ENCODE results near the gene SPSB1.

Gene SPSB1

DNA sequence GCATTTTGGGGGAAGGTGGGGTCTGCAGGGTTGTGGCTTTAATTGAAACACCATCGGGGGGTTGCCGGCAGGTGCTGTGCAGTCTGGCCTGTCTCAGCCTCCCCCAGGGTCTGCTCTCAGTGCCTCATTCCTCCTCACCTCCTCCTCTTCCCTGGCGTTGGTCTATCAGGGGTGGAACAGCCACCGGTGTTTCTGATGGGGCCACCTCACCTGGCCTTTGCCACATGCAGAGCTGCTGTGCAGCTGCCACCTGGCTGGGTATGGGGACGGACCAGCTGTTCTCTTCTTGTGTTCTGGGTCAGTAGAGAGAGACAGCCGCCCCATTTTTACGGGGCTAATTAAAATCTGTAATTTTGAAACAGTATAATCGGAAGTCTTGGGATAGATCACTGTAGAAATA, 53.9 kb downstream of the SPSB1 start:
- no peak for DNase-seq

DNA sequence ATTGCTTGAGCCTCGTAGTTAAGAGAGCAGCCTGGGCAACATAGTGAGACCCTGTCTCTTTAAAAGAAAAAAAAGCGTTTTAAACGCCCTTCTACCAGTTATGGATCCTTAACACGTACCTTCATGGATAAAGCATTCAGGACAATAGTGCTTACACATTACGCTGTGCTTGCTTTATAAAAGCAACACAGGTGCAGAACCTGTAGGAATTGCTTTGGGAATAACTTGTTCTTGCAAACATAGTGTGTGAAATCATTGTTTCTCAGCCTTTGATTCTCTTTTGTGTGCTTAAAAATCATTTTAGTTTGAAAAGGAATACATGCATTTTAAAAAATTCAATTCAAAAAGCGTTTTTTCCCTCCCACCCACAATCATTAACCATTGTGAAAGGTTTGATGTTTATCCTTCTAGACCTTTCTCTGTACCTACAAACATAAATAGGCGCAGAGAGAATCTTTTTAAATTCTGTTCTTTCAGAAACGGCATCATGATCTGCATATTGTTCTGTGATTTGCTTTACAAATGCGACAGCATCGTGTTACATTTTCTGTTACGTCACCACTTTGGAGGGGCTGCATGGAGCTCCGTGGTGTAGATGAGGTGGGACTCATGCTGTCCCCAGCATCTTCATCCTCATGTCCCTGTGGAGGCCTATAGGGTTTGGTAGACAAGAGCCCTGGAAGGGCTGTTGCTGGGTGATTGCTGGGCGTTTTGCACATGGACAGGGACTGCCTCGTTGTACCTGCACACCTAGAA, 54.6 kb downstream of the SPSB1 start:
- DNase-seq = no peak

DNA sequence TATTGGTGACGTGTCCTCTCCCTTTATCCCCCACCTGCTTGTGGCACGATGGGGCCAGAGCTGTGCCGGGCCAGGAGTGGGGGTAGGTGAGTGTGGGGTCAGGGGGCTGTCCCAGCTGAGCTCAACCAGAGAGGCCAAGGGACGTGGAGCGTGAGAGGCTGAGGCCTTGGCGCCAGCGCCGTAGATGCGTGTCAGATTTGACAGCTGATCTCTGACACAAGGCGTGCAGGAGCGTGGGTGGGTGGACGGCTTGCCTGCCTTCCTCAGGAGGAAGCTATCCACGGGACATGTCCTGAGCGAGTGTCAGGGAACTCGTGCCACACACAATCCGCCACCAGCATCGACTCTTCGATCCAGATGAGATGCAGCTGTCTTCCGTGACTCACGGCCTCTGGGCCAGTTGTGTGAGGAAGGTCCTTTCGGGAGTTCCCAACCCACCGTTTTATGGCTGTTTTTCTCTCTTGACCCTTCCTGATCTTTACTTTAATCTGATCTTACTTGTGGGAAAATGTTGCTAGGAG, 56.7 kb downstream of the SPSB1 start:
- DNase-seq = no peak

GRCh38 chr1:9350013-9350908, 57.6 kb downstream of the SPSB1 start:
- DNase-seq = no peak

DNA sequence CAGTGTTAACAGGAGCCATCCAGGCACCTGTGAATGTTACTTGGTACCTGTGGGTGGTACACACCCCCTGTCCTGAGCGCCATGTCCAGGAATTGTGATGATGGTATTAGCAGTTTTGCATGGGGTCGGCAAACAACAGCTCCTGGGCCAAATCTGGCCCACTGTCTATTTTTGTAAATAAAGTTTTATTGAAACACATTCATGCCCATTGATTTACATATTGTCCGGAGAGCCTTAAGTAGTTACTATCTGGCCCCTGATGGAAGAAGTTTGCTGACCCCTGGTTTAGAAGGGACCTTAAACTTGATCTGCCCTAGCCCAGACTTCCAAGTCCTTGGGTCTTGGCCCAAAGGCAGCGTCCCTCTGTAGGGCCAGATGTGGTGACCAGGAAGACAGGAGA, 58.3 kb downstream of the SPSB1 start:
- DNase-seq = no peak

GRCh38 chr1:9351654-9352271, 59.1 kb downstream of the SPSB1 start:
- DNase-seq = no peak

DNA sequence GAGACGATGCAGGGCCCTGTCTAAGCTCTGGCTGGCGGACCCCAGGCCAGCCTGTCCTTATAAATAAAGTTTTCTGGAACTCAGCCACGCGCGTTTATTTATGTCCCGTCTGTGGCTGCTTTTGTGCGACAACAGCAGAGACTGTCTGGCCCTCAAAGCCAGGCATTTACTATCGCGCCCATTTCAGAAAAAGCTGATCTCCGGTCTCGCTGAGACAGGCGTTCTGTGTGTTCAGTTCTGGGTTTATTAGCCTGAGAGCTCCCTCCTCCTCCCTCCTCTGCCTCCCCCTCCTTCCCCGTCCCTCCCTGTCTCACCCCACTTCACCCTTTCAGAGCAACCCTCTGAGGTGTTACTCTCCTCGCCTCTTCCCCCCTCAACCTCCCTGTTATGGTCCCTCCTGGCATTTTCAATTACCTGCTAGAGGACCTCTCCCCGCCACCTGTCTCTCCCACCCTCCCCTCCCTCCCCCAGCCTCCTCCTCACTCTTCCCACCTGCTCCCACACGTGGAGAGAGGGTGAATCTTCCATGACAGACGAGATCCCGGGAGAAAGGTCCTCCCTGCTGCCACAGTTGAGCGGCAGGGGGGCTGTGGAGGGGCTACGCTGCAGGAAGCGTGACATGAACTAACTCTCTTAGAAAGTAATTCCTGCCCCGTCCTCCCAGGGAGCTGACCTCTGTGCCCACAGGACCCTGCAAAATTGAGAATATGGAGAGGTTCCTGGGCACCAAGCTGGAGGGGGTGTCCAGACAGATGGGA, 59.9 kb downstream of the SPSB1 start:
- DNase-seq = no peak

GRCh38 chr1:9355503-9355902, 62.8 kb downstream of the SPSB1 start:
- DNase-seq = no peak

- DNase-seq = no peak
Observed at GRCh38 chr1:9356021-9356420, 63.3 kb downstream of the SPSB1 start.

DNA sequence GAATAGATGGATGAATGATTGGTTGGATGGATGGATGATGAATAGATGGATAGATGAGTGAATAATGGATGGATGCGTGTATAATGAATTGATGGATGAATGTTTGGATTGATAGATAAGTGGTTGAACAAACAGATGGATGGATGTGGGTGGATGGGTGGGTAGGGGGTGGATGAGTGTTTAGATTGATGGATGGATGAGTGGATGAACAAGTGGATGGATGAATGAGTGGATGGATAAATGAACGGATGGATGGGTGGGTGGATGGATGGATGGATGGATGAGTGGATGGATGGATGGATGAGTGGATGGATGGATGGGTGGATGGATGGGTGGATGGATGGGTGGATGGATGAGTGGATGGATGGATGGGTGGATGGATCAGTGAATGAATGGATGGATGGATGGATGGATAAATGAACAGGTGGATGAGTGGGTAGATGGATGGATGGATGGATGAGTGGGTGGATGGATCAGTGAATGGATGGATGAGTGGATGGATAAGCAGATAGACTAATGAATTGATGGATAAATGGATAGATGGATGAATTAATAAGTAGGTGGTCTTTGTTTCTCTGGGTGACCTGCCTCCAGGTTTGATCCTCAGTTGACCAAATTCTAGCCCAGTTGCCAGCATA, 64.3 kb downstream of the SPSB1 start:
- no peak for DNase-seq

GRCh38 chr1:9357958-9358357, 65.3 kb downstream of the SPSB1 start:
- DNase-seq = no peak

GRCh38 chr1:9360371-9361064, 67.8 kb downstream of the SPSB1 start:
- DNase-seq = no peak

DNA sequence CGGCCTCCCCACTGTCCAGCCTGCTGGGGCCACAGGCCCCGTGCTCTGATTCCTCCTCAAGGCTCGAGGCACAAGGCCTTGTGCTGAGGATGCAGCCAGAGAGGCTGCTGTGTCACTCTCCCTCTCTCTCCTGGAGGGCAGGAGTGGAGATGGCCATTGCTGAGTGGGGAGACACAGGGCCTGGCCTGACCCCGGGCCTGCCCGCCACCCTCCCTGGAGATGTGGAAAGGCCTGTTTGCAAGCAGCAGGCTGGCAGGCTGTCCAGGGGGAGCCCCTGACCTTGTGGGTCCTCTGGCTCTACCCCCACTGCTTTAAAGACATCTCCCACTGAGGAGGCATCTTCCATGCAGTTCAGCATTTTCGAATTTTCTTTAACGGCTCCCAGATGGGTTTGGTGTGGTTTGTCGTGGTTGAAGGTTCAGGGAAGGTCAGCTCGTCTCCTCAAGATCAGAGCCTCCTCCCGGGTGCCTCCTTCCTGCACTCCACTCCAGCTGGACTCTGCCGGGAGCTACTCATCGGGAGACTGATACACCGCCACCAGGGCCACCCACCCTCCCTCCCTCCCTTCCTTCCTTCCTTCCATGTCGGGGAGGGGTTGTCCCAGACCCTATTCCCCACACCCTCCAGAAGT, 69.1 kb downstream of the SPSB1 start:
- no peak for DNase-seq

DNA sequence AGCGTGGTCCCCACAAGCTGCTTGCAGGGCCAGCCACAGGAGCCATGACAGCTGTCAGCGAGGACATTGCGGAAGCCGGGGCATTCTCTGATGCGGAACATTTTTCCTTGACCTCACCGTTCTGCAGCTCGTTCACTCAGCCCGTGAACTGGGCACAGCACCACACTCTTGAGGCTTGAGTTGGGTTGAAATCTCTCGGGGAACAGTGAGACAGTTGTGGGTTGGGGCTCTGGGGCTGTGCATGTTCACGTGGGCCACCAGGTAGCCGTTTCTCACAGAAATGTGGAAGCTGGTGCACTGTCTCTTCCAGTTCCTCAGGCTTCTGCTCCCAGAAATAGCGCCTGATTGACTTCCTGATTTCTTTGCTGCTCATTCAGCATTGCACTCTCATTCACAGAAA, 69.8 kb downstream of the SPSB1 start:
- no peak for DNase-seq

GRCh38 chr1:9363061-9363471, 70.4 kb downstream of the SPSB1 start:
- DNase-seq = no peak

- DNase-seq = no peak
Observed at GRCh38 chr1:9366298-9366697, 73.6 kb downstream of the SPSB1 start.

GRCh38 chr1:9366943-9367780, 74.5 kb downstream of the SPSB1 start:
- no peak for DNase-seq

DNA sequence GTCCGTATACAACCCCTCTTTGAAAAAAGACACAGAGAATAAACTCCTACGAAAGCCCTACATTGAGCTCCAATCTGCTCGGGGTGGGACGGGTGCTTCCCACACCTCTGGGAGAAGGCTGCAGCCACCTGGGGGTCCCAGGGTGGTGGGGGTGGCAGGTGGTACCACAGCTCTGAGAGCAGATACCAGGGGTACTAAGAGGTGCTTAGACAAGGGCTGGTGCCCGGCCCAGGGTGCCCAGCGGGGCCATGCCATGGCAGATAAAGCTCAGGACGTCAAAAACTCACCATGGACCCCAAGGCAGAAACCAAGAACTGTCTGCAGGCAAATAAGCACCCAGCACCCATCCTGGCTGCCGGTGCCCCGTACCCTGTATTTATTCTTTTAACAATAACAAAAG, 75.1 kb downstream of the SPSB1 start:
- no peak for DNase-seq

- no peak for DNase-seq
Observed at GRCh38 chr1:9368356-9368755, 75.7 kb downstream of the SPSB1 start.

Data from activated CD4-positive, alpha-beta T cell treated with anti-CD3 and anti-CD28 coated beads, Interleukin-2, amount 50 U/mL, for 16 hours (primary cell).